Fibroblast of lung (primary cell): ENCODE measurements around the gene L3HYPDH. TPM values are rescaled to one million over a fixed set of nuclear protein-coding genes. Genes with fewer than 3 reads are reported as not detected.
A peak's percentile ranks its signal among the peaks of the same experiment; 100 is the strongest.

Source experiments
- DNase-seq, 2 donors: peaks; one replicate each; pipeline versions ENCODE4 v3.0.0 to v3.0.0-alpha.2; 2010; ENCODE audit warnings: low read depth in 2 of 2
- H2AFZ ChIP-seq: 2 replicates; pipeline ENCODE4 v1.5.1; 2012; ENCODE audit warnings: low read length, control low read depth, inconsistent platforms
- H3K27ac ChIP-seq: 2 replicates; pipeline ENCODE4 v1.5.1; 2011; ENCODE audit warnings: low read length, control low read depth; ENCODE audit not compliant: insufficient read depth
- H3K27me3 ChIP-seq: 2 replicates; pipeline ENCODE4 v1.5.1; 2011; ENCODE audit warnings: mild to moderate bottlenecking, low read length; ENCODE audit not compliant: control insufficient read depth, insufficient read depth
- H3K36me3 ChIP-seq: 2 replicates; pipeline ENCODE4 v1.5.1; 2011; ENCODE audit warnings: low read length; ENCODE audit not compliant: control insufficient read depth, insufficient read depth
- H3K4me1 ChIP-seq: 2 replicates; pipeline ENCODE4 v1.5.1; 2011; ENCODE audit warnings: low read length; ENCODE audit not compliant: control insufficient read depth, insufficient read depth; ENCODE audit errors: extremely low read depth
- H3K4me2 ChIP-seq: 2 replicates; pipeline ENCODE4 v1.5.1; 2011; ENCODE audit warnings: low read length, control low read depth; ENCODE audit not compliant: insufficient read depth; ENCODE audit errors: extremely low read depth
- H3K4me3 ChIP-seq, 4 experiments: fragments of 200-600 bp in 1 of 4; sonication (generic) in 1 of 4; replicated peaks in 1 of 4; 2 replicates each; pipeline ENCODE4 v1.5.1; 2011 to 2016; ENCODE audit warnings: low read length in 4 of 4, low read depth in 3 of 4, mild to moderate bottlenecking in 3 of 4, control low read depth in 2 of 4, inconsistent platforms in 1 of 4, mixed read lengths in 1 of 4; ENCODE audit not compliant: insufficient read depth in 1 of 4; ENCODE audit errors: control extremely low read depth in 1 of 4
- H3K79me2 ChIP-seq: 2 replicates; pipeline ENCODE4 v1.5.1; 2012; ENCODE audit warnings: mild to moderate bottlenecking, low read length, inconsistent platforms; ENCODE audit not compliant: control insufficient read depth, insufficient read depth
- H3K9ac ChIP-seq: 2 replicates; pipeline ENCODE4 v1.5.1; 2011; ENCODE audit warnings: mild to moderate bottlenecking, low read length, control low read depth; ENCODE audit not compliant: insufficient read depth
- H3K9me3 ChIP-seq: 2 replicates; pipeline ENCODE4 v1.5.1; 2012; ENCODE audit warnings: low read depth, low read length; ENCODE audit not compliant: control insufficient read depth, insufficient read depth
- H4K20me1 ChIP-seq: 2 replicates; pipeline ENCODE4 v1.5.1; 2011; ENCODE audit warnings: low read length; ENCODE audit not compliant: control insufficient read depth, insufficient read depth; ENCODE audit errors: extremely low read depth
- CTCF ChIP-seq, 2 donors: IDR thresholded peaks in 1 of 2; conservative IDR thresholded peaks in 1 of 2; 1 replicate in 1 of 2; 2 replicates in 1 of 2; pipeline ENCODE4 v1.5.1; 2011 to 2012; ENCODE audit warnings: low read length in 2 of 2, control low read depth in 1 of 2, inconsistent platforms in 1 of 2, low read depth in 1 of 2, mild to moderate bottlenecking in 1 of 2
- EZH2 ChIP-seq: IDR thresholded peaks from 2 replicates; pipeline ENCODE4 v1.5.1; 2012; ENCODE audit warnings: low read length, control low read depth, mild to moderate bottlenecking; ENCODE audit errors: missing control alignments
- polyA plus RNA-seq, 2 donors: library from polyadenylated mRNA; depleted of rRNA in 1 of 2; stranded (reverse) in 1 of 2; unstranded in 1 of 2; fragments of >200 nt; gene quantifications; 2 replicates each; pipeline ENCODE4 v1.2.1, GENCODE V29; 2011 to 2012; ENCODE audit warnings: missing spikeins in 1 of 2
- total RNA-seq: library from RNA; depleted of rRNA; stranded (reverse); fragments of >200 nt; gene quantifications from 2 replicates; pipeline ENCODE4 v1.2.1, GENCODE V29; 2014

The L3HYPDH gene
- total and polyA plus RNA-seq, 2 donors (not counting 1 experiment from before 2014, with no cell fraction given): 28.7 to 50.4 TPM

GRCh38 chr14:59481871-59482540 lies 2.2 kb downstream of the L3HYPDH start:
- no peaks in the 10 kb centered on the region for H4K20me1 ChIP-seq
- peaks cover 3% of the 10 kb centered on the region for H3K4me1 ChIP-seq
- H3K4me2 ChIP-seq: peak overlapping the region; percentile 76
- no peaks in the 10 kb centered on the region for H3K36me3 ChIP-seq
- no peaks in the 10 kb centered on the region for H3K27me3 ChIP-seq
- H3K9me3 ChIP-seq: no peaks in the 10 kb centered on the region
- TF ChIP-seq CTCF (conservative IDR thresholded peaks at IDR 0.05 in 1 of 2, IDR thresholded peaks at IDR 0.05 in 1 of 2; ENCODE audit: low read depth in 1 of 2, low read length in 2 of 2) (no peak), EZH2 (no peak)
- peaks cover 54% of the 10 kb centered on the region for H3K79me2 ChIP-seq
- DNase-seq: peak; percentile 71 to 87
- no peak overlapping the region for H2AFZ ChIP-seq
- peak overlapping the region; percentile 30 for H3K9ac ChIP-seq
- H3K27ac ChIP-seq: peak overlapping the region; percentile 98
- peak overlapping the region; percentile 36 to 91 (median 85) for H3K4me3 ChIP-seq

GRCh38 chr14:59481407-59481806 lies 2.8 kb downstream of the L3HYPDH start:
- Histone ChIP-seq H3K4me3 (peak overlapping the region in 2 of 4 experiments; percentile 90 to 91), H4K20me1 (no peaks in the 10 kb centered on the region), H3K27me3 (no peaks in the 10 kb centered on the region), H3K4me1 (peaks cover 3% of the 10 kb centered on the region), H2AFZ (no peak overlapping the region), H3K36me3 (no peaks in the 10 kb centered on the region), H3K9ac (no peak overlapping the region), H3K4me2 (peak overlapping the region; percentile 39), H3K27ac (peak overlapping the region; percentile 29), H3K79me2 (peaks cover 49% of the 10 kb centered on the region), H3K9me3 (no peaks in the 10 kb centered on the region)
- DNase-seq: no peak
- no peak for TF ChIP-seq CTCF (conservative IDR thresholded peaks at IDR 0.05 in 1 of 2, IDR thresholded peaks at IDR 0.05 in 1 of 2; ENCODE audit: low read depth in 1 of 2, low read length in 2 of 2)
- TF ChIP-seq EZH2: no peak

GRCh38 chr14:59480166-59480565 lies 4.0 kb downstream of the L3HYPDH start:
- H4K20me1 ChIP-seq: no peaks in the 10 kb centered on the region
- no peak for DNase-seq
- peak overlapping the region in 1 of 4 experiments; percentile 91 for H3K4me3 ChIP-seq
- no peaks in the 10 kb centered on the region for H3K9me3 ChIP-seq
- no peaks in the 10 kb centered on the region for H3K36me3 ChIP-seq
- peaks cover 3% of the 10 kb centered on the region for H3K4me1 ChIP-seq
- no peak overlapping the region for H3K9ac ChIP-seq
- no peak overlapping the region for H3K4me2 ChIP-seq
- H3K79me2 ChIP-seq: peaks cover 37% of the 10 kb centered on the region
- H2AFZ ChIP-seq: no peak overlapping the region
- H3K27me3 ChIP-seq: no peaks in the 10 kb centered on the region
- H3K27ac ChIP-seq: no peak overlapping the region
- TF ChIP-seq EZH2: no peak
- no peak for TF ChIP-seq CTCF (conservative IDR thresholded peaks at IDR 0.05 in 1 of 2, IDR thresholded peaks at IDR 0.05 in 1 of 2; ENCODE audit: low read depth in 1 of 2, low read length in 2 of 2)
